Glutamatergic neuron (in vitro differentiated cells): ENCODE measurements around the gene NTRK2. TPM values are rescaled to one million over a fixed set of nuclear protein-coding genes. Genes with fewer than 3 reads are reported as not detected.

Experiments used
- DNase-seq: peaks from one replicate; pipeline ENCODE4 v3.0.0; 2022
- H3K27ac Mint-ChIP-seq: one replicate; pipeline ENCODE4 v1.8.0; 2020; ENCODE audit warnings: mild to moderate bottlenecking, mixed read lengths, inconsistent platforms; ENCODE audit not compliant: unreplicated experiment
- H3K27me3 Mint-ChIP-seq: one replicate; pipeline ENCODE4 v1.8.0; 2020; ENCODE audit warnings: mild to moderate bottlenecking, moderate library complexity, mixed read lengths, inconsistent platforms; ENCODE audit not compliant: unreplicated experiment
- H3K36me3 Mint-ChIP-seq: one replicate; pipeline ENCODE4 v1.8.0; 2020; ENCODE audit warnings: mild to moderate bottlenecking, mixed read lengths, inconsistent platforms; ENCODE audit not compliant: unreplicated experiment
- H3K4me1 Mint-ChIP-seq: one replicate; pipeline ENCODE4 v1.8.0; 2020; ENCODE audit warnings: mild to moderate bottlenecking, low read depth, mixed read lengths, inconsistent platforms; ENCODE audit not compliant: unreplicated experiment
- H3K4me3 Mint-ChIP-seq: one replicate; pipeline ENCODE4 v1.8.0; 2020; ENCODE audit warnings: mild to moderate bottlenecking, mixed read lengths, inconsistent platforms; ENCODE audit not compliant: unreplicated experiment
- H3K9me3 Mint-ChIP-seq: one replicate; pipeline ENCODE4 v1.8.0; 2020; ENCODE audit warnings: mild to moderate bottlenecking, moderate library complexity, mixed read lengths, inconsistent platforms; ENCODE audit not compliant: unreplicated experiment
- long read RNA-seq: library from polyadenylated mRNA; unstranded; transcript quantifications from one replicate; pipeline ENCODE4 v2.0.0, GENCODE V29; 2020; ENCODE audit not compliant: unreplicated experiment
- total RNA-seq: library from RNA; stranded (reverse); fragmentation: NEBNext Ultra II Directional; extraction: Animal tissue kit (Norgen Biotek cat#: 25700); gene quantifications from one replicate; pipeline ENCODE4 v1.2.1, GENCODE V29; 2021; ENCODE audit not compliant: unreplicated experiment
- TF ChIP-seq, protein P1 (sequence below): fragments of 200-600 bp; sonication (generic); IDR thresholded peaks from one replicate; pipeline ENCODE4 v1.5.0; 2021; ENCODE audit not compliant: partially characterized antibody, unreplicated experiment

Gene NTRK2
- total RNA-seq: 2.1 TPM
- long read RNA-seq: 0 reads

DNA sequence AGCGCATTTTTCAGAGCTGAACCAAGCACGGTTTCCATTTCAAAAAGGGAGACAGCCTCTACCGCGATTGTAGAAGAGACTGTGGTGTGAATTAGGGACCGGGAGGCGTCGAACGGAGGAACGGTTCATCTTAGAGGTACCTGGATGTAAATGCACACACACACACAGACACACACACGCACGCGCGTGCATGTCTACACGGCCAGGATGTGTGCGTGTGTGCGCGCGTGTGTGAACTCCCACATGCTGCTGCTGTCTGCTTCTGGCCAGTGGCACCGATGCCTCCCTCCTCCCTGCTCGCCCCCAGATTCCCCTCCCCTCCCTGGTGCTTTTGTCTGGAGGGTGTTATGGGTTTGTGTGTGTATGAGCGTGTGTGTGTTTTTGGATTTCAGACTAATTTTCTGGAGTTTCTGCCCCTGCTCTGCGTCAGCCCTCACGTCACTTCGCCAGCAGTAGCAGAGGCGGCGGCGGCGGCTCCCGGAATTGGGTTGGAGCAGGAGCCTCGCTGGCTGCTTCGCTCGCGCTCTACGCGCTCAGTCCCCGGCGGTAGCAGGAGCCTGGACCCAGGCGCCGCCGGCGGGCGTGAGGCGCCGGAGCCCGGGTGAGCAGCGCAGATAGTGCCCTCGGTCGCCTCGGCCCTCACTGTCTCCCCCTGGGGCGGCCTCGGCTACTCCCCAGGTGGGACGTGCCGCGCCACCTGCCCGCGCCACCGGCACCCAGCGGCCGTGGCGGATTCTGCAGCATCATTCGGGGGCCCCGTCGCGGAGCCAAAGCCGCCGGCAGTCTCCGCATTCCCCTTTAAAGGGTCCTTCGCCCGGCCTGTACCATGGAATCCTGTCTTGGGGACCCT is at the start of gene NTRK2:
TSS of gene NTRK2 (plus strand) at position 442 of the 850 bp plus-strand sequence. CDS start 1,020 bp downstream, outside the sequence.
- Mint-ChIP-seq H3K27me3 (peaks cover 7% of the 10 kb centered on the region), H3K27ac (no peak within 1 kb of the TSS), H3K9me3 (peaks cover 5% of the 10 kb centered on the region), H3K36me3 (no peaks in the 10 kb centered on the region), H3K4me1 (peaks cover 4% of the 10 kb centered on the region), H3K4me3 (peak within 1 kb of the TSS; percentile 89)
- TF ChIP-seq, protein P1, sequence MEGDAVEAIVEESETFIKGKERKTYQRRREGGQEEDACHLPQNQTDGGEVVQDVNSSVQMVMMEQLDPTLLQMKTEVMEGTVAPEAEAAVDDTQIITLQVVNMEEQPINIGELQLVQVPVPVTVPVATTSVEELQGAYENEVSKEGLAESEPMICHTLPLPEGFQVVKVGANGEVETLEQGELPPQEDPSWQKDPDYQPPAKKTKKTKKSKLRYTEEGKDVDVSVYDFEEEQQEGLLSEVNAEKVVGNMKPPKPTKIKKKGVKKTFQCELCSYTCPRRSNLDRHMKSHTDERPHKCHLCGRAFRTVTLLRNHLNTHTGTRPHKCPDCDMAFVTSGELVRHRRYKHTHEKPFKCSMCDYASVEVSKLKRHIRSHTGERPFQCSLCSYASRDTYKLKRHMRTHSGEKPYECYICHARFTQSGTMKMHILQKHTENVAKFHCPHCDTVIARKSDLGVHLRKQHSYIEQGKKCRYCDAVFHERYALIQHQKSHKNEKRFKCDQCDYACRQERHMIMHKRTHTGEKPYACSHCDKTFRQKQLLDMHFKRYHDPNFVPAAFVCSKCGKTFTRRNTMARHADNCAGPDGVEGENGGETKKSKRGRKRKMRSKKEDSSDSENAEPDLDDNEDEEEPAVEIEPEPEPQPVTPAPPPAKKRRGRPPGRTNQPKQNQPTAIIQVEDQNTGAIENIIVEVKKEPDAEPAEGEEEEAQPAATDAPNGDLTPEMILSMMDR: peak; percentile 58
- DNase-seq: peak; percentile 73

DNA sequence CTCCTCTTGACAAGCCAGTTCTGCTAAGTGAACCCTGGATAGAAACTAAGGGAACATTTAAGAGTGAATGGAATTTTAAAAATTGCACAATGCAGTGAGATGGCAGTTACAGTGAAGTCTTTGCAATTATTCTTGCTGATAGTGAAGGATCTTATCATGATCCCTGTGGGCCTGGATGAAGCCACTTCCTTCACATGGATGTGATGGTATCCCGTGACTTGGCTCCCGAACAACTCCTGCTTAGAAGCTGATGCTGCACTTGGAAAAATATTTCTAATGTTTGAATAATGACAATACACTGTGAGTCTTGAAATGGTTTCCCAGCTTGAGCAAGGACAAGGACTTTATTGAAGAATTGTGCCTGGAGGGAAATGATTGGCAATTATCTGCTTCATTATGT is 49.2 kb upstream of the NTRK2 start:
- Mint-ChIP-seq H3K4me1 (peaks cover 39% of the 10 kb centered on the region), H3K4me3 (peak overlapping the region; percentile 2), H3K36me3 (no peaks in the 10 kb centered on the region), H3K27ac (peak overlapping the region; percentile 24), H3K9me3 (peaks cover 3% of the 10 kb centered on the region), H3K27me3 (no peaks in the 10 kb centered on the region)
- DNase-seq: no peak
- TF ChIP-seq, protein P1: no peak

DNA sequence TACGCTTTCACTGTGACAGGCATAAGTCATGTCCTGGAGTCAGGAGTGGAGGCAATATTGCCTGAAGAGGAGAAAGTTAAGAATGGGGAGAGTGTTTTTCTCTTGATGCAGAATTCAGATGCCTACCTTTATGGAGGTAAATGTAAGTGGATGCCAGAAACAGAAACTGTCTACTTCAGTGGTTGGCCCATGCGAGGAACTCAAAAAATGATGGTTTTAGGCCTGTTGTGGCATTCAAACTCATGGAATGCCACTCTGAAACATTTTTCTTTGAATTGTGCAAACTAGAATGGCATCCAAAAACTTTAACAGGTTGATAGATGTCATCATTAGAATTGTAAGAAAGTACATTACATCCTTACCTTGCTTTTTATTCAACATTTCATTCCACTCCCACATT is 47.7 kb upstream of the NTRK2 start:
- no peak for DNase-seq
- Mint-ChIP-seq H3K4me3 (no peak overlapping the region), H3K27ac (no peak overlapping the region), H3K9me3 (no peaks in the 10 kb centered on the region), H3K4me1 (peaks cover 25% of the 10 kb centered on the region), H3K27me3 (no peaks in the 10 kb centered on the region), H3K36me3 (no peaks in the 10 kb centered on the region)
- TF ChIP-seq, protein P1: no peak

DNA sequence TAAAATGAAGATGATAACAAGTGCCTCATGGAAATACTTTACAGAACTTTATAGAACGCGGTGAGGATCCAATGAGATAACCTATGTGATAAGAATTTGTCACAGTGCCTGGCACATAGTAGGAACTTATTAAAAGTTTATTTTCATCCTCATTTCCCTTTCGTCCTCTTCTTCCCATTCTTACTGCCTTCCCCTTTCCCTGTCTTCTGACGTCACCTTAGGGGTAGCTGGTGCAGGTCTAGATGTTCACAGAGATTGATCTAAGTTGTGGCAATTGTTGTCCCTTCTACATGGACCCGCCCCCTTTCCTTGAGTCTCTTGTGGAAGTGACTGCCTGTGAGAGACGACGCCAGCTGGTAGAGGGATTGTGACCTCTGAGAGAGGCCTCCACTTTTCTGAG is 46.5 kb upstream of the NTRK2 start:
- Mint-ChIP-seq H3K4me1 (peaks cover 15% of the 10 kb centered on the region), H3K27me3 (no peaks in the 10 kb centered on the region), H3K9me3 (no peaks in the 10 kb centered on the region), H3K4me3 (no peak overlapping the region), H3K36me3 (no peaks in the 10 kb centered on the region), H3K27ac (no peak overlapping the region)
- TF ChIP-seq, protein P1: no peak
- DNase-seq: no peak

DNA sequence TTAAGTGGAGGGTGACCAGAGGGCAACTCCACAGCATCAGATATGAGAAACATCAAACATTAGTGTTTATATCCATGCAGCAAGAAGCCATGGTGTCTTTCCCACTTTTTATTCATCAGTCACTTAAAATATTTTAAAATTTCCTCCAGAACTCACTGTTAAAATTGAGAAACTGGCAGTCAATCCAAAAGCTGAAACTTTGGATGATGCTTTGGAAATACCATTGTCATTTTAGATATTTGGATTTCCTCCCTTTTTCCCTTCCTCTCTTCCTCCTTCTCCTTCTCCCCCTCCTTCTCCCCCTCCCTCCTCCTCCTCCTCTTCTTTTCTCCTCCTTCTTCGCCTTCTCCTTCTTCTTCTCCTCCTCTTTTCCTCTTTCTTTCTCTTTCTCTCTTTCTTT is 33.1 kb upstream of the NTRK2 start:
- Mint-ChIP-seq H3K9me3 (no peaks in the 10 kb centered on the region), H3K36me3 (no peaks in the 10 kb centered on the region), H3K4me1 (peaks cover 4% of the 10 kb centered on the region), H3K27ac (no peak overlapping the region), H3K27me3 (no peaks in the 10 kb centered on the region), H3K4me3 (no peak overlapping the region)
- TF ChIP-seq, protein P1: no peak
- no peak for DNase-seq
